Left lung (tissue), 10 donors: Measurements from ENCODE around the gene IVD. TPM values are rescaled to one million over a fixed set of nuclear protein-coding genes. Genes with fewer than 3 reads are reported as not detected.

Source experiments
- ATAC-seq: fragments of 200-7000 bp; cut with Tn5 transposase; one replicate; pipeline ENCODE4 v1.9.1; 2020; ENCODE audit warnings: moderate library complexity
- DNase-seq, 4 donors: peaks; one replicate each; pipeline ENCODE4 v3.0.0-alpha.2; 2013 to 2020
- H3K27ac ChIP-seq, 2 donors: fragments of 200-600 bp; sonication (generic) in 1 of 2; one replicate each; pipeline versions ENCODE4 v1.5.0 to v1.8.0; 2020 to 2021
- H3K27me3 ChIP-seq, 2 donors: fragments of 200-600 bp; sonication (generic) in 1 of 2; one replicate each; pipeline versions ENCODE4 v1.5.0 to v1.8.0; 2020 to 2021
- H3K36me3 ChIP-seq, 2 donors: fragments of 200-600 bp; sonication (generic) in 1 of 2; one replicate each; pipeline versions ENCODE4 v1.5.0 to v1.8.0; 2020 to 2021
- H3K4me1 ChIP-seq, 2 donors: fragments of 200-600 bp; one replicate each; pipeline ENCODE4 v1.8.0; 2021
- H3K4me3 ChIP-seq, 2 donors: fragments of 200-600 bp; sonication (generic) in 1 of 2; one replicate each; pipeline versions ENCODE4 v1.5.0 to v1.8.0; 2020 to 2021; ENCODE audit warnings: mild to moderate bottlenecking in 1 of 2
- H3K9me3 ChIP-seq, 2 donors: fragments of 200-600 bp; sonication (generic) in 1 of 2; one replicate each; pipeline versions ENCODE4 v1.5.0 to v1.8.0; 2020 to 2021
- CTCF ChIP-seq, 2 donors: fragments of 200-600 bp; sonication (generic) in 1 of 2; IDR thresholded peaks; one replicate each; pipeline versions ENCODE4 v1.5.0 to v1.8.0; 2021; ENCODE audit warnings: antibody characterized with exemption in 2 of 2
- intact Hi-C, 2 donors: fragments of 100-400 bp; cut with DNase I; formaldehyde crosslinking; loops; one replicate each; pipeline versions ENCODE4 v1.11.2 to v1.14.2; 2022
- polyA plus RNA-seq, 6 donors: library from polyadenylated mRNA; unstranded; fragments of 120-200 nt; gene quantifications; one replicate each; pipeline ENCODE4 v1.2.1, GENCODE V29; 2013; ENCODE audit not compliant: insufficient read length in 6 of 6
- total RNA-seq, 2 donors: library from RNA; stranded (reverse); fragmentation: NEBNext Ultra II Directional; extraction: Animal tissue kit (Norgen Biotek cat#: 25700); gene quantifications; one replicate each; pipeline ENCODE4 v1.2.1, GENCODE V29; 2021
- donor health status: DM: no; HTN: yes; CAD: no.
- donor health status: DM: no; HTN: no; CAD: no.

The IVD gene
- total and polyA plus RNA-seq, 8 donors: 61.9 to 132 (median 111) TPM

- ATAC-seq (no peak), DNase-seq (no peak)
- no peak for TF ChIP-seq CTCF (IDR thresholded peaks at IDR 0.05)
- Histone ChIP-seq H3K4me1 (peaks cover 6 to 34% of the 10 kb centered on the region in 2 donors), H3K36me3 (peaks cover 0 to 33% of the 10 kb centered on the region in 2 donors), H3K4me3 (no peak overlapping the region), H3K27me3 (no peaks in the 10 kb centered on the region), H3K9me3 (no peaks in the 10 kb centered on the region), H3K27ac (no peak overlapping the region)
- intact Hi-C loops: no loop called here
These were observed 1.9 kb downstream of the IVD start for GRCh38 chr15:40407330-40407990.

GRCh38 chr15:40409366-40409765, 3.8 kb downstream of the IVD start:
- TF ChIP-seq CTCF (IDR thresholded peaks at IDR 0.05): no peak
- Histone ChIP-seq H3K4me1 (peaks cover 6 to 34% of the 10 kb centered on the region in 2 donors), H3K27ac (no peak overlapping the region), H3K9me3 (no peaks in the 10 kb centered on the region), H3K27me3 (no peaks in the 10 kb centered on the region), H3K4me3 (no peak overlapping the region), H3K36me3 (peaks cover 4 to 52% of the 10 kb centered on the region in 2 donors)
- ATAC-seq: no peak
- intact Hi-C loops: no loop called here
- no peak for DNase-seq

- intact Hi-C loops: no loop called here
- ATAC-seq (no peak), DNase-seq (no peak)
- H3K9me3 ChIP-seq: no peaks in the 10 kb centered on the region
- H3K27me3 ChIP-seq: no peaks in the 10 kb centered on the region
- H3K4me1 ChIP-seq: peaks cover 6 to 26% of the 10 kb centered on the region in 2 donors
- H3K36me3 ChIP-seq: peaks cover 4 to 63% of the 10 kb centered on the region in 2 donors
- TF ChIP-seq CTCF (IDR thresholded peaks at IDR 0.05): no peak
- H3K27ac ChIP-seq: no peak overlapping the region
- no peak overlapping the region for H3K4me3 ChIP-seq
These were observed 4.9 kb downstream of the IVD start for GRCh38 chr15:40410476-40410875.

- no peaks in the 10 kb centered on the region for H3K27me3 ChIP-seq
- TF ChIP-seq CTCF (IDR thresholded peaks at IDR 0.05): no peak
- H3K4me1 ChIP-seq: peaks cover 0 to 8% of the 10 kb centered on the region in 2 donors
- ATAC-seq (no peak), DNase-seq (no peak)
- H3K9me3 ChIP-seq: no peaks in the 10 kb centered on the region
- H3K4me3 ChIP-seq: no peak overlapping the region
- intact Hi-C loops: no loop called here
- H3K27ac ChIP-seq: no peak overlapping the region
- H3K36me3 ChIP-seq: peaks cover 4 to 78% of the 10 kb centered on the region in 2 donors
These were observed 6.6 kb downstream of the IVD start for GRCh38 chr15:40412095-40412759.

GRCh38 chr15:40413036-40413435, 7.4 kb downstream of the IVD start:
- H3K9me3 ChIP-seq: no peaks in the 10 kb centered on the region
- no peak for TF ChIP-seq CTCF (IDR thresholded peaks at IDR 0.05)
- H3K36me3 ChIP-seq: peaks cover 4 to 85% of the 10 kb centered on the region in 2 donors

More at GRCh38 chr15:40413036-40413435, 7.4 kb downstream of the IVD start:
- Histone ChIP-seq H3K4me1 (no peaks in the 10 kb centered on the region), H3K27ac (no peak overlapping the region), H3K27me3 (no peaks in the 10 kb centered on the region), H3K4me3 (no peak overlapping the region)
- intact Hi-C loops: no loop called here
- no peak for ATAC-seq
- no peak for DNase-seq
